GM21737 (cell line): ENCODE results near the gene ST3GAL5.

Experiments
- ATAC-seq: cut with Tn5 transposase; IDR thresholded peaks from one replicate; pipeline ENCODE4 v1.9.1; 2021; ENCODE audit warnings: mild to moderate bottlenecking, moderate library complexity; ENCODE audit not compliant: unreplicated experiment

ST3GAL5 gene

GRCh38 chr2:85811180-85812093, 77.4 kb downstream of the ST3GAL5 start:
- ATAC-seq = no peak

- ATAC-seq = no peak
These were observed 78.2 kb downstream of the ST3GAL5 start for GRCh38 chr2:85810371-85811179.

GRCh38 chr2:85807756-85808155, 81.0 kb downstream of the ST3GAL5 start:
- ATAC-seq = no peak

GRCh38 chr2:85806358-85807118, 82.3 kb downstream of the ST3GAL5 start:
- ATAC-seq = no peak

GRCh38 chr2:85804583-85804982, 84.2 kb downstream of the ST3GAL5 start:
- no peak for ATAC-seq

GRCh38 chr2:85803704-85804425, 84.9 kb downstream of the ST3GAL5 start:
- no peak for ATAC-seq

DNA sequence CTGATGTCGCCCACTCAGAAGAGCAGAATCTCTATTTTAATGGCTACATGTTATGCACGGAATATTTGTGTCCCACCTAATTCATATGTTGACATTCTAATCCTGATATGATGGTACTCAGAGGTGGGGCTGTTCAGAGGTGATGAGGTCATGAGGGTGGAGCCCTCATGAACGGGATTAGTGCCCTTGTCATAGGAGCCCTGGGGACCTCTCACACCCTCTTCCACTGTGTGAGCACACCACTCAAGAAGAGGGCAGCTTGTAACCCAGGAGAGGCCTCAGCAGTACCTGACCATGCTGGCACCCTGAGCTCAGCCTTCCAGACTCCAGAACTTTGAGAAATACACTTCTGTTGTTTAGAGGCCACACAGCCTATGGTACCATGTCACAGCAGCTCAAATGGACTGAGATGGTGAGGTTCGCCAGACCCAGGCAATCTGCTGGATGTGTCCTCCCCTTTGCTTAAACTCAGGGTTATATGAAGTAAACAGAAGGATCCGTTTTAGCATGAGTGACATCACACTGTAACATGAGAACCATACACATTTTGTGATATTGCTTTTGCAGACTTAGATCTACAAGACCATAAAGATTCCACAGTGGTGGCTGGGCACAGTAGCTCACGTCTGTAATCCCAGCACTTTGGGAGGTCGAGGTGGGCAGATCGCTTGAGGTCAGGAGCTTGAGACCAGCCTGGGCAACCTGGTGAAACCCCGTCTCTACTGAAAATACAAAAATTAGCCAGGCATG, 86.3 kb downstream of the ST3GAL5 start:
- ATAC-seq = no peak

DNA sequence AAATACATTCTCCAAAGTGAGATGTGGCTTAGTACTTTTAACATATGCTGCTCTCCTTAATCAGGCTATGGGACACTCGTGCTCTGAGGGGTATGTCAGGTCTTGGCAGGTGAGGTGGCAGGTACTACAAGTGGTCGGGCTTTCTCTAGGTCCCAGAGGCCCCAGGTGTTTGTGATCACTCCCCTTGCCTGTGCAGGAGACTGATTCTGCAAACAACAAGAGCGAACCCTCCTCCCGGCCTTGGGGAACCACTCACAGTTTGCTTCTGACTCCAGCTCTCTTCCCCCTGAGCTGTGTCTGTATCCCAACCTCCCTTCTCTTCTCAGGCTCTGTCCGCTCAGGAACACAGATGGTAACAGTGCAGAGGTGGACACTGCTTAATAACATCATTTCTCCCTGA, 86.9 kb downstream of the ST3GAL5 start:
- no peak for ATAC-seq

DNA sequence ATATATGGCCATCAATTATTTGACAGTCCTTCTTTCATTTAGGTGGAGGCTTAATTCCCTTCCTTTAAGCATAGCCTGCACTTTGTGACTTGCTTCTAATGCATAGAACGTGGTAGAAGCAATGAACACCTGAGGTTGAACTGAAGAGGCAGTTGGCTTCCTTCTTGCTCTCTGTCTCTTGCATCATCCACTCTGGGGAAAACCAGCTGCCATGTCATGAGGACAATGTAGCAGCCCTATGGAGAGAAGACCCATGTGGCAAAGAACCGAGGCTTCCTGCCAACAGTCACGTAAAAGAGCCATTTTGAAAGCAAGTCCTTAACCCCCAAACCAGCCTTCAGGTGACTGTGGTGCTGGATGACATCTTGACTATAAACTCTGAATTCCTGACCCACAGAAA, 88.2 kb downstream of the ST3GAL5 start:
- ATAC-seq = no peak

- no peak for ATAC-seq
These were observed 89.4 kb downstream of the ST3GAL5 start for GRCh38 chr2:85799215-85799956.

GRCh38 chr2:85797921-85798320, 90.9 kb downstream of the ST3GAL5 start:
- no peak for ATAC-seq

- no peak for ATAC-seq
These were observed 91.5 kb downstream of the ST3GAL5 start for GRCh38 chr2:85797263-85797660.

DNA sequence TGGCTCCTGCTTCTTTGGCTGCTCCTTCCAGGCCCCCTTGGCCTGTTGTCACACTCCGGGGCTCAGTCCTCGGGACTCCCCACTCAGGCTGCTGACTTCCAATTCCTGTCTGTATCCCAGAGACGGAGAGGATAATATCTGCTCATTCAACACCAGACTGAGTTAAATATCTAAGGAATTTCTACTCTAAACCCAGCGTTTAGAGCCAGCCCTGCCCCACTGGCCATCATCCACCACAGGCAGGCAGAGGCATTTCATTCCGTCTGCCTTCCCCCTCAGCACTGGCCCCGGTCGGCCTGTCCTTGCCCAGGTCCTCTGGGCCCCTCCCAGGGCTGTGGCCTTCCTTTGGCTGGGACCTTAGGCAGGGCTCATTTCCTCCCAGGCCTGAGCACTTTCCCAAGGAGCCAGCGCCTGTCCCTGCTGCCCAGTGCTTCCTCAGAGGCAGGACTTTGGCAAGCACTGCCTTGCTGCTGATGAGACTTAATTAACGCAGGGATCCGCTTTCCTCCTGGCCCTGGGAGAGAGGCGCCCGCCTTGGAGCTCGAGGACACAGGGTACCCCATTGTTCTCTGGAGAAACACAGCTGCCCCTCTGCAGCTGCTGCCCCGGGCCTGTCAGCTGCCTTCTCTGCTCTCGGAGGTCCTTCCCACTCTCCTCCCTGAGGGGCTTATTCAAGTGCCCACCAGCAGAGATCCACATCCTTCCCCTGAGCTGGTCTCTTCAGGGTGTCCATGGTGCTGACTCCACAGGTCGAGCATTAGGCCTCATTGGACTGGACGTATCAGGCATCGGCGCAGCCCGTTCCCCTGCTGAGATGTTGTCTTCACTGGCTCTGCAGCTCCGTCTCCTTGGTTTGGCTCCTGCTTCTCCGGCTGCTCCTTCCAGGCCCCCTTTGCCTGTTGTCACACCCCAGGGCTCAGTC, 92.2 kb downstream of the ST3GAL5 start:
- no peak for ATAC-seq

DNA sequence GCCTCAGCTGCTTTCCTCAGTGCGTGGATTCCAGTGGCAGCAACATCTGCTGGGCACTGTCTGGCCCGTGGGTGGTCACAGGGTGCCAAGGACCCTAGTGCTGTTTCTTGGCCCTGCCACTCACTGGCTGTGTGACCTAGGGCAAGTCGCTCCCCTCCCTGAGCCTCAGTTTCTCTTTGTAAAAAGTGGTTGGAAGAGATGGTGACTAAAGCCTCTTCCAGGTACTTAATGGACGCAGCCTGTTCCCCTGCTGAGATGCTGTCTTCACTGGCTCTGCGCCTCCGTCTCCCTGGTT, 92.8 kb downstream of the ST3GAL5 start:
- no peak for ATAC-seq

DNA sequence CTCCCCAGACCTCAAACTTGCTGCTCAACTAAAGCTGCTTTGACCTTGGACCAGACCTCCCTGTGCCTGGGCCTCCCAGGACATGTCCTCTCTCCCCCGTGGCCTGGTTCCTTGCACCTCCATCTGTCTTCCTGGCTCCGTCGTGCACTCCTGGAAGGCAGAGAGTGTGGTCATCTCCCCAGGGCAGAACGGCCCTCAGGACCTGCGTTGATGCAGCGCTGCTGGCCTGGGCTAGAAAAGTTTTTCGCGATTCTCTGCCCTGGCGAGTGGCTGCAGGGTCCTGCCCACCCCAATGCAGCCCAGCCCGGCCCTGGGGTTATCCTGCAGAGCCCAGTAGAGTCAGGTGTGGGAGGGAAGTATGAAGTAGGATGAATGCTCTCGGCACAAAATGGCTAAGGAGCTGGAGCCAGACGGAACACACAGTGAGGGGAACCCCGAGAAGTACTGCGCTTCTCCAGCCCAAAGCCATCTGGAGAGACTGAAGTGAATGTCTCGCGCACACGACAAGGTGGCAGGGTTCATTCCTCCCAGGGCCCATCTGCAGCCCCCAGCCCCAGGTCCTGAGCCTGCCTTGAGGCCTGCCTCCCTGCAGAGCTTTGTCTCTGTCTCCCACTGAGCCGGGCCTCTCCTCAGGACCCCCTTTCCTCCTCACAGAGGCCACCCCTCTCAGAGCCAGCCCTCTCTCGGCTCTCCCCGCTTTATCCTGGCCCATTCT, 93.3 kb downstream of the ST3GAL5 start:
- no peak for ATAC-seq

GRCh38 chr2:85794491-85795121, 94.2 kb downstream of the ST3GAL5 start:
- ATAC-seq = no peak

DNA sequence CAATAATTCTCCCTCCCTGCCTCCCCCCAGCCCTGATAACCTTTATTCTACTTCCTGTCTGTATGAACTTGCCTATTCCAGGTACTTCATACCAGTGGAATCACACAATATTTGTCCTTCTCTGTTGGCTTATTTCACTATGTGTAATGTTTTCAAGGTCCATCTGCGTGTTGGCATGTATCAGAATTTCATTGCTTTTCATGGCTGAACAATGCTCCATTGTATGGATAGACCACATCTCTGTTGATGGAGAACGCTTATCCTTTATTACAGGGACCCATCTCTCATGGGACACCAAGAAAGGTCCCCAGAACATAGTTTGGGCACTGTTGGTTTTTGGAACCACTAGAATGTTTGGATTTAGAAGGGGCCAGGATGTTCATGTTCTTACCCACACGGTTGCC, 94.8 kb downstream of the ST3GAL5 start:
- no peak for ATAC-seq
